Memory B cell (primary cell): ENCODE measurements around the gene TDRD3.

Source experiments
- ATAC-seq: fragments of 150-1000 bp; cut with Tn5 transposase; 2 replicates; pipeline ENCODE4 v1.10.0; 2021; ENCODE audit warnings: low read depth, mild to moderate bottlenecking, moderate library complexity
- DNase-seq, 2 donors: peaks; one replicate each; pipeline ENCODE4 v3.0.0; 2022; ENCODE audit warnings: low spot score in 2 of 2
- H3K27ac Mint-ChIP-seq: one replicate; pipeline ENCODE4 v1.8.0; 2022; ENCODE audit warnings: mild to moderate bottlenecking, moderate library complexity, mixed read lengths
- H3K27me3 Mint-ChIP-seq: one replicate; pipeline ENCODE4 v1.8.0; 2022; ENCODE audit warnings: mixed read lengths
- H3K36me3 Mint-ChIP-seq: one replicate; pipeline ENCODE4 v1.8.0; 2022; ENCODE audit warnings: mild to moderate bottlenecking, mixed read lengths
- H3K4me1 Mint-ChIP-seq: one replicate; pipeline ENCODE4 v1.8.0; 2022; ENCODE audit warnings: mixed read lengths
- H3K4me3 Mint-ChIP-seq: one replicate; pipeline ENCODE4 v1.8.0; 2022; ENCODE audit warnings: mild to moderate bottlenecking, moderate library complexity, mixed read lengths
- H3K9me3 Mint-ChIP-seq: one replicate; pipeline ENCODE4 v1.8.0; 2022; ENCODE audit warnings: mixed read lengths

Gene TDRD3

GRCh38 chr13:60411464-60411863 is 14.4 kb downstream of the TDRD3 start:
- peaks cover 8% of the 10 kb centered on the region for H3K36me3 Mint-ChIP-seq
- no peak for ATAC-seq

GRCh38 chr13:60411983-60412382 is 15.0 kb downstream of the TDRD3 start:
- Mint-ChIP-seq H3K4me3 (no peak overlapping the region), H3K9me3 (peaks cover 4% of the 10 kb centered on the region), H3K36me3 (peaks cover 12% of the 10 kb centered on the region), H3K27ac (no peak overlapping the region), H3K27me3 (no peaks in the 10 kb centered on the region), H3K4me1 (peaks cover 25% of the 10 kb centered on the region)
- DNase-seq (no peak), ATAC-seq (no peak)

More at GRCh38 chr13:60411464-60411863, 14.4 kb downstream of the TDRD3 start:
- Mint-ChIP-seq H3K27ac (no peak overlapping the region), H3K4me3 (no peak overlapping the region), H3K4me1 (peaks cover 21% of the 10 kb centered on the region), H3K9me3 (peaks cover 4% of the 10 kb centered on the region), H3K27me3 (no peaks in the 10 kb centered on the region)
- no peak for DNase-seq

GRCh38 chr13:60412909-60413616 is 16.0 kb downstream of the TDRD3 start:
- Mint-ChIP-seq H3K36me3 (peaks cover 12% of the 10 kb centered on the region), H3K4me3 (no peak overlapping the region), H3K4me1 (peaks cover 27% of the 10 kb centered on the region), H3K9me3 (peaks cover 3% of the 10 kb centered on the region), H3K27me3 (no peaks in the 10 kb centered on the region), H3K27ac (no peak overlapping the region)
- no peak for ATAC-seq
- no peak for DNase-seq

GRCh38 chr13:60414177-60414576 is 17.2 kb downstream of the TDRD3 start:
- Mint-ChIP-seq H3K4me1 (peaks cover 21% of the 10 kb centered on the region), H3K27ac (no peak overlapping the region), H3K9me3 (peaks cover 2% of the 10 kb centered on the region), H3K4me3 (no peak overlapping the region), H3K27me3 (no peaks in the 10 kb centered on the region), H3K36me3 (peaks cover 10% of the 10 kb centered on the region)
- no peak for ATAC-seq
- no peak for DNase-seq

GRCh38 chr13:60417734-60418133 is 20.7 kb downstream of the TDRD3 start:
- H3K4me3 Mint-ChIP-seq, result no peak overlapping the region
- no peak overlapping the region for H3K27ac Mint-ChIP-seq
- H3K9me3 Mint-ChIP-seq, result peaks cover 2% of the 10 kb centered on the region
- DNase-seq, result no peak
- H3K27me3 Mint-ChIP-seq, result no peaks in the 10 kb centered on the region
- no peak for ATAC-seq
- H3K36me3 Mint-ChIP-seq, result peaks cover 13% of the 10 kb centered on the region
- H3K4me1 Mint-ChIP-seq, result peaks cover 10% of the 10 kb centered on the region

GRCh38 chr13:60418954-60419353 is 21.9 kb downstream of the TDRD3 start:
- H3K27me3 Mint-ChIP-seq, result no peaks in the 10 kb centered on the region
- H3K4me3 Mint-ChIP-seq, result no peak overlapping the region
- H3K4me1 Mint-ChIP-seq, result peaks cover 8% of the 10 kb centered on the region
- no peak for DNase-seq
- H3K36me3 Mint-ChIP-seq, result peaks cover 13% of the 10 kb centered on the region
- no peak overlapping the region for H3K27ac Mint-ChIP-seq
- peaks cover 2% of the 10 kb centered on the region for H3K9me3 Mint-ChIP-seq
- no peak for ATAC-seq

- Mint-ChIP-seq H3K4me1 (peaks cover 23% of the 10 kb centered on the region), H3K4me3 (no peak overlapping the region), H3K36me3 (peaks cover 5% of the 10 kb centered on the region), H3K27ac (no peak overlapping the region), H3K27me3 (no peaks in the 10 kb centered on the region), H3K9me3 (no peaks in the 10 kb centered on the region)
- ATAC-seq (no peak), DNase-seq (no peak)
Observed at GRCh38 chr13:60425332-60425731, 28.3 kb downstream of the TDRD3 start.

GRCh38 chr13:60426075-60426474 is 29.1 kb downstream of the TDRD3 start:
- Mint-ChIP-seq H3K4me3 (no peak overlapping the region), H3K27me3 (no peaks in the 10 kb centered on the region), H3K36me3 (peaks cover 3% of the 10 kb centered on the region), H3K4me1 (peaks cover 23% of the 10 kb centered on the region), H3K9me3 (no peaks in the 10 kb centered on the region), H3K27ac (no peak overlapping the region)
- DNase-seq, result no peak
- no peak for ATAC-seq

- Mint-ChIP-seq H3K9me3 (no peaks in the 10 kb centered on the region), H3K27me3 (no peaks in the 10 kb centered on the region), H3K4me1 (peaks cover 23% of the 10 kb centered on the region), H3K4me3 (no peak overlapping the region), H3K27ac (peak overlapping the region; percentile 24), H3K36me3 (peaks cover 2% of the 10 kb centered on the region)
- DNase-seq (no peak), ATAC-seq (peak; percentile 31)
Observed at GRCh38 chr13:60427285-60427684, 30.3 kb downstream of the TDRD3 start.

GRCh38 chr13:60431108-60431700 is 34.2 kb downstream of the TDRD3 start:
- Mint-ChIP-seq H3K27me3 (no peaks in the 10 kb centered on the region), H3K36me3 (no peaks in the 10 kb centered on the region), H3K4me1 (peaks cover 26% of the 10 kb centered on the region), H3K9me3 (peaks cover 1% of the 10 kb centered on the region), H3K27ac (no peak overlapping the region), H3K4me3 (no peak overlapping the region)
- ATAC-seq, result peak; percentile 70
- peak in 1 of 2 donors; percentile 39 for DNase-seq

GRCh38 chr13:60433505-60433904 is 36.5 kb downstream of the TDRD3 start:
- DNase-seq, result no peak
- no peak for ATAC-seq
- no peak overlapping the region for H3K4me3 Mint-ChIP-seq
- no peak overlapping the region for H3K27ac Mint-ChIP-seq
- peaks cover 14% of the 10 kb centered on the region for H3K4me1 Mint-ChIP-seq
- H3K27me3 Mint-ChIP-seq, result no peaks in the 10 kb centered on the region
- H3K36me3 Mint-ChIP-seq, result no peaks in the 10 kb centered on the region
- peaks cover 1% of the 10 kb centered on the region for H3K9me3 Mint-ChIP-seq

- ATAC-seq, result peak; percentile 83
- H3K4me3 Mint-ChIP-seq, result no peak overlapping the region
Observed at GRCh38 chr13:60435762-60436374, 38.8 kb downstream of the TDRD3 start.

GRCh38 chr13:60439201-60439600 is 42.2 kb downstream of the TDRD3 start:
- H3K27ac Mint-ChIP-seq, result no peak overlapping the region
- ATAC-seq (no peak), DNase-seq (no peak)
- peaks cover 13% of the 10 kb centered on the region for H3K4me1 Mint-ChIP-seq
- H3K4me3 Mint-ChIP-seq, result no peak overlapping the region
- no peaks in the 10 kb centered on the region for H3K27me3 Mint-ChIP-seq
- H3K9me3 Mint-ChIP-seq, result peaks cover 1% of the 10 kb centered on the region
- peaks cover 3% of the 10 kb centered on the region for H3K36me3 Mint-ChIP-seq

More at GRCh38 chr13:60435762-60436374, 38.8 kb downstream of the TDRD3 start:
- peaks cover 3% of the 10 kb centered on the region for H3K36me3 Mint-ChIP-seq
- peaks cover 13% of the 10 kb centered on the region for H3K4me1 Mint-ChIP-seq
- no peak overlapping the region for H3K27ac Mint-ChIP-seq
- no peaks in the 10 kb centered on the region for H3K27me3 Mint-ChIP-seq
- H3K9me3 Mint-ChIP-seq, result peaks cover 1% of the 10 kb centered on the region
- DNase-seq, result no peak

GRCh38 chr13:60441761-60442160 is 44.7 kb downstream of the TDRD3 start:
- Mint-ChIP-seq H3K9me3 (no peaks in the 10 kb centered on the region), H3K36me3 (peaks cover 3% of the 10 kb centered on the region), H3K27me3 (no peaks in the 10 kb centered on the region), H3K27ac (no peak overlapping the region), H3K4me3 (no peak overlapping the region), H3K4me1 (no peaks in the 10 kb centered on the region)
- ATAC-seq (no peak), DNase-seq (no peak)
